Measurements from ENCODE around the gene DLG5.

DNA sequence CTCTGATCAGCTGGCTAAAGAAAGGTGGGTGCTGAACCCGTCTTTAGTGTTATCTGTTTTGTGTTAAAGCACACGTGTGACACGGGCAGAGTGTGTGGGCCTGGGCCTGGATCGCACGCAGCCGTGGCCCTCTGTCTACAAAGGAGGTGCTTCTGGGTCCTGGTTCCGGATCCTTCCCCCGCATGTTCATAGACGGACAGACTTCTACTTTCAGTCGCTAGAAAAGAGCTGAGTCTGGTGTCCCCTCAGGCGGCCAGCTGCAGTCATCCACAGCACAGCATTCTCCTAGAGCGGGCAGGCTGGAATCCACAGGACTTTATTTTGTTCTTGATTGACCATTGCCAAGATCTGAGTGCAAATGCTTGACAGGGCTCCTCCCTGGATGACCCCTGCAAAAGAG is 134.4 kb downstream of the DLG5 start:
- TF ChIP-seq, protein P1, sequence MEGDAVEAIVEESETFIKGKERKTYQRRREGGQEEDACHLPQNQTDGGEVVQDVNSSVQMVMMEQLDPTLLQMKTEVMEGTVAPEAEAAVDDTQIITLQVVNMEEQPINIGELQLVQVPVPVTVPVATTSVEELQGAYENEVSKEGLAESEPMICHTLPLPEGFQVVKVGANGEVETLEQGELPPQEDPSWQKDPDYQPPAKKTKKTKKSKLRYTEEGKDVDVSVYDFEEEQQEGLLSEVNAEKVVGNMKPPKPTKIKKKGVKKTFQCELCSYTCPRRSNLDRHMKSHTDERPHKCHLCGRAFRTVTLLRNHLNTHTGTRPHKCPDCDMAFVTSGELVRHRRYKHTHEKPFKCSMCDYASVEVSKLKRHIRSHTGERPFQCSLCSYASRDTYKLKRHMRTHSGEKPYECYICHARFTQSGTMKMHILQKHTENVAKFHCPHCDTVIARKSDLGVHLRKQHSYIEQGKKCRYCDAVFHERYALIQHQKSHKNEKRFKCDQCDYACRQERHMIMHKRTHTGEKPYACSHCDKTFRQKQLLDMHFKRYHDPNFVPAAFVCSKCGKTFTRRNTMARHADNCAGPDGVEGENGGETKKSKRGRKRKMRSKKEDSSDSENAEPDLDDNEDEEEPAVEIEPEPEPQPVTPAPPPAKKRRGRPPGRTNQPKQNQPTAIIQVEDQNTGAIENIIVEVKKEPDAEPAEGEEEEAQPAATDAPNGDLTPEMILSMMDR (IDR thresholded peaks at IDR 0.05; ENCODE audit: insufficient read depth, low read length, poor library complexity, severe bottlenecking): no peak
- TF ChIP-seq EZH2phosphoT487 (conservative IDR thresholded peaks at IDR 0.05; ENCODE audit: low read length): no peak

Measured in SU-DHL-6 (cell line).